GM12878 (cell line): ENCODE results near the gene ATP1A3. TPM values are rescaled to one million over a fixed set of nuclear protein-coding genes. Genes with fewer than 3 reads are reported as not detected.

Source experiments
- BHLHE40 ChIP-seq, 2 experiments: fragments of 450-650 bp in 1 of 2; IDR thresholded peaks; 2 replicates each; pipeline ENCODE4 v1.6.1; 2011 to 2017; ENCODE audit warnings: low read depth in 2 of 2, borderline replicate concordance in 1 of 2, improper control_type of control experiment in 1 of 2, low read length in 1 of 2, mild to moderate bottlenecking in 1 of 2
- BMI1 ChIP-seq: fragments of 450-650 bp; IDR thresholded peaks from 2 replicates; pipeline ENCODE4 v1.6.1; 2016; ENCODE audit warnings: mild to moderate bottlenecking, moderate library complexity, borderline replicate concordance
- CBFB ChIP-seq: IDR thresholded peaks from 2 replicates; pipeline ENCODE4 v1.6.1; 2016; ENCODE audit warnings: antibody characterized with exemption, low read depth
- CREB1 ChIP-seq: IDR thresholded peaks from 2 replicates; pipeline ENCODE4 v1.6.1; 2012; ENCODE audit warnings: low read depth, mild to moderate bottlenecking, inconsistent platforms
- DPF2 ChIP-seq: fragments of 450-650 bp; IDR thresholded peaks from 2 replicates; pipeline ENCODE4 v1.6.1; 2017; ENCODE audit warnings: mild to moderate bottlenecking
- EED ChIP-seq: sonication (generic); IDR thresholded peaks from 2 replicates; pipeline ENCODE4 v1.6.1; 2016; ENCODE audit warnings: antibody characterized with exemption, low read depth
- FOS ChIP-seq: IDR thresholded peaks from 3 replicates; pipeline ENCODE4 v1.6.1; 2011; ENCODE audit warnings: borderline replicate concordance; ENCODE audit not compliant: insufficient read length; ENCODE audit errors: extremely low read depth
- FOXM1 ChIP-seq: IDR thresholded peaks from 2 replicates; pipeline ENCODE4 v1.6.1; 2012; ENCODE audit warnings: low read depth, mild to moderate bottlenecking, inconsistent platforms, low read length, moderate library complexity
- GATAD2B ChIP-seq: fragments of 450-650 bp; conservative IDR thresholded peaks from 2 replicates; pipeline ENCODE4 v1.6.1; 2017; ENCODE audit warnings: low read depth, mild to moderate bottlenecking, moderate library complexity
- HDAC6 ChIP-seq: fragments of 200-600 bp; sonication (generic); IDR thresholded peaks from one replicate; pipeline ENCODE4 v1.8.0; 2017; ENCODE audit warnings: antibody characterized with exemption; ENCODE audit not compliant: unreplicated experiment
- IKZF1 ChIP-seq: fragments of 450-650 bp; conservative IDR thresholded peaks from 2 replicates; pipeline ENCODE4 v1.6.1; 2017; ENCODE audit warnings: antibody characterized with exemption, mild to moderate bottlenecking
- IRF4 ChIP-seq: IDR thresholded peaks from 2 replicates; pipeline ENCODE4 v1.6.1; 2011; ENCODE audit warnings: low read depth, low read length
- MEF2B ChIP-seq: fragments of 450-650 bp; IDR thresholded peaks from 2 replicates; pipeline ENCODE4 v1.6.1; 2018; ENCODE audit warnings: mild to moderate bottlenecking, moderate library complexity; ENCODE audit not compliant: partially characterized antibody, poor library complexity, severe bottlenecking
- MXI1 ChIP-seq: fragments of 150-350 bp; IDR thresholded peaks from 2 replicates; pipeline ENCODE4 v1.6.1; 2011; ENCODE audit warnings: low read depth, mild to moderate bottlenecking, inconsistent platforms, low read length, improper control_type of control experiment
- PAX8 ChIP-seq: fragments of 450-650 bp; IDR thresholded peaks from 2 replicates; pipeline ENCODE4 v1.6.1; 2017; ENCODE audit warnings: mild to moderate bottlenecking, moderate library complexity
- POLR2A ChIP-seq: IDR thresholded peaks from 2 replicates; pipeline ENCODE4 v1.6.1; 2011; ENCODE audit warnings: low read depth, mild to moderate bottlenecking, low read length
- RAD21 ChIP-seq: IDR thresholded peaks from 2 replicates; pipeline ENCODE4 v1.6.1; 2011; ENCODE audit warnings: mild to moderate bottlenecking, low read depth, low read length, moderate library complexity; ENCODE audit not compliant: insufficient read depth
- RUNX3 ChIP-seq: IDR thresholded peaks from 2 replicates; pipeline ENCODE4 v1.6.1; 2012; ENCODE audit warnings: low read length, inconsistent platforms
- SIX5 ChIP-seq: IDR thresholded peaks from 2 replicates; pipeline ENCODE4 v1.6.1; 2011; ENCODE audit warnings: mild to moderate bottlenecking, low read depth, low read length, moderate library complexity; ENCODE audit not compliant: severe bottlenecking
- SMC3 ChIP-seq: IDR thresholded peaks from 2 replicates; pipeline ENCODE4 v1.6.1; 2011; ENCODE audit warnings: low read length, improper control_type of control experiment, borderline replicate concordance
- TAF1 ChIP-seq: IDR thresholded peaks from 2 replicates; pipeline ENCODE4 v1.6.1; 2011; ENCODE audit warnings: mild to moderate bottlenecking, low read depth, low read length, borderline replicate concordance
- TCF12 ChIP-seq: IDR thresholded peaks from 2 replicates; pipeline ENCODE4 v1.6.1; 2011; ENCODE audit warnings: low read depth, mild to moderate bottlenecking, low read length
- YY1 ChIP-seq: IDR thresholded peaks from 2 replicates; pipeline ENCODE4 v1.6.1; 2011; ENCODE audit warnings: low read depth, mild to moderate bottlenecking, low read length
- polyA plus RNA-seq, 11 experiments: library from polyadenylated mRNA; depleted of rRNA in 4 of 11; unstranded in 6 of 11; stranded (reverse) in 5 of 11; fragments of >200 nt; fragmentation: Nextera tagmentation in 4 of 11; fragmentation: Illumina TruSeq in 1 of 11; extraction: Ambion mirVana in 4 of 11; extraction: Trizol in 1 of 11; gene quantifications; 1 replicate in 1 of 11; 2 replicates in 10 of 11; pipeline versions ENCODE4 v1.2.1 to v1.2.3, GENCODE V29; 2011 to 2016; ENCODE audit warnings: inconsistent platforms in 2 of 11, missing spikeins in 2 of 11, low read depth in 1 of 11
- total RNA-seq, 4 experiments: library from RNA; depleted of rRNA in 3 of 4; stranded (reverse); fragments of >200 nt in 3 of 4; fragmentation: Illumina TruSeq in 1 of 4; extraction: Trizol in 1 of 4; gene quantifications; 2 replicates each; pipeline versions ENCODE4 v1.2.1 to v1.2.3, GENCODE V29; 2013 to 2021
- TF ChIP-seq, protein P1 (sequence below): fragments of 450-650 bp; IDR thresholded peaks from 2 replicates; pipeline ENCODE4 v1.6.1; 2017; ENCODE audit warnings: mild to moderate bottlenecking, moderate library complexity
- TF ChIP-seq, protein P2 (sequence below): IDR thresholded peaks from 2 replicates; pipeline ENCODE4 v1.6.1; 2012; ENCODE audit warnings: low read depth, low read length, improper control_type of control experiment
- TF ChIP-seq, protein P3 (sequence below): fragments of 450-650 bp; IDR thresholded peaks from 2 replicates; pipeline ENCODE4 v1.6.1; 2016; ENCODE audit warnings: mild to moderate bottlenecking

ATP1A3 gene
- total and polyA plus RNA-seq, 10 of the 15 experiments (the other 5 are each of a cell fraction or from before 2014, with no cell fraction given), result 0.17 to 0.86 (median 0.32) TPM; not detected in 2

DNA sequence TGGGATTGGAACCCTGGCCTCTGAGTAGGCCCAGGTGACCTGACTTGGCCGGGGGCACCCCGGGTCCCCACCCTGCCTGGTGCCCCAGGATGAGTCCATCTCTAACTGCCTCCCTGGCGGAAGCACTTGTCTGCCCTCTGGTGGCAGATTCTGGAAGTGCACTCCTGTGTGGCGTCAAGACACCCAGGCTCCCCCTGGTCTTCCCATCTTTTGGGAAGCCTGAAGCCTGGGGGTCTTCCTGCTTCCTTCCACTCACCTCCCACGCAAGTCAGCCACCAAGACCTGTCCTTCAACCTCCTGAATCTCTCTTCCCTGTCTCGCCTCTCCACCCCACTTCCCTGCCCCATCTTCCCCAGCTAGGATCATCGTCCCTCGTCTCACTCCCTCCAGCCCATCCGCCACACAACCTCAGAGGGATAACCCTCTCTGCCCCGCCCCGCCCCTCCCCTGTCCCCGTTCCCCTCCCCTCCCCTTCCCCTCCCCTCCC lies 42.3 kb downstream of the ATP1A3 start (continued):
- TF ChIP-seq POLR2A (no peak), RUNX3 (no peak), GATAD2B (no peak), CREB1 (no peak), RAD21 (peak; percentile 97), SMC3 (peak; percentile 95), EED (peak; percentile 59; the same call in 1 of the 2 replicates), CBFB (no peak), TAF1 (no peak), BHLHE40 (IDR thresholded peaks at IDR 0.05; ENCODE audit: borderline replicate concordance in 1 of 2, low read depth in 2 of 2, low read length in 1 of 2) (0 out of 4 replicates have a peak, but pooled peaks have one; percentile 8 to 11), IKZF1 (peak; percentile 46), YY1 (peak; percentile 73; the same call in 1 of the 2 replicates), TCF12 (no peak), PAX8 (no peak), DPF2 (no peak), MXI1 (no peak), FOXM1 (no peak), SIX5 (no peak), IRF4 (no peak), MEF2B (peak; percentile 9), HDAC6 (no peak), BMI1 (no peak), FOS (no peak)
- TF ChIP-seq, protein P1, sequence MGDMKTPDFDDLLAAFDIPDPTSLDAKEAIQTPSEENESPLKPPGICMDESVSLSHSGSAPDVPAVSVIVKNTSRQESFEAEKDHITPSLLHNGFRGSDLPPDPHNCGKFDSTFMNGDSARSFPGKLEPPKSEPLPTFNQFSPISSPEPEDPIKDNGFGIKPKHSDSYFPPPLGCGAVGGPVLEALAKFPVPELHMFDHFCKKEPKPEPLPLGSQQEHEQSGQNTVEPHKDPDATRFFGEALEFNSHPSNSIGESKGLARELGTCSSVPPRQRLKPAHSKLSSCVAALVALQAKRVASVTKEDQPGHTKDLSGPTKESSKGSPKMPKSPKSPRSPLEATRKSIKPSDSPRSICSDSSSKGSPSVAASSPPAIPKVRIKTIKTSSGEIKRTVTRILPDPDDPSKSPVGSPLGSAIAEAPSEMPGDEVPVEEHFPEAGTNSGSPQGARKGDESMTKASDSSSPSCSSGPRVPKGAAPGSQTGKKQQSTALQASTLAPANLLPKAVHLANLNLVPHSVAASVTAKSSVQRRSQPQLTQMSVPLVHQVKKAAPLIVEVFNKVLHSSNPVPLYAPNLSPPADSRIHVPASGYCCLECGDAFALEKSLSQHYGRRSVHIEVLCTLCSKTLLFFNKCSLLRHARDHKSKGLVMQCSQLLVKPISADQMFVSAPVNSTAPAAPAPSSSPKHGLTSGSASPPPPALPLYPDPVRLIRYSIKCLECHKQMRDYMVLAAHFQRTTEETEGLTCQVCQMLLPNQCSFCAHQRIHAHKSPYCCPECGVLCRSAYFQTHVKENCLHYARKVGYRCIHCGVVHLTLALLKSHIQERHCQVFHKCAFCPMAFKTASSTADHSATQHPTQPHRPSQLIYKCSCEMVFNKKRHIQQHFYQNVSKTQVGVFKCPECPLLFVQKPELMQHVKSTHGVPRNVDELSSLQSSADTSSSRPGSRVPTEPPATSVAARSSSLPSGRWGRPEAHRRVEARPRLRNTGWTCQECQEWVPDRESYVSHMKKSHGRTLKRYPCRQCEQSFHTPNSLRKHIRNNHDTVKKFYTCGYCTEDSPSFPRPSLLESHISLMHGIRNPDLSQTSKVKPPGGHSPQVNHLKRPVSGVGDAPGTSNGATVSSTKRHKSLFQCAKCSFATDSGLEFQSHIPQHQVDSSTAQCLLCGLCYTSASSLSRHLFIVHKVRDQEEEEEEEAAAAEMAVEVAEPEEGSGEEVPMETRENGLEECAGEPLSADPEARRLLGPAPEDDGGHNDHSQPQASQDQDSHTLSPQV, result no peak
- TF ChIP-seq, protein P2, sequence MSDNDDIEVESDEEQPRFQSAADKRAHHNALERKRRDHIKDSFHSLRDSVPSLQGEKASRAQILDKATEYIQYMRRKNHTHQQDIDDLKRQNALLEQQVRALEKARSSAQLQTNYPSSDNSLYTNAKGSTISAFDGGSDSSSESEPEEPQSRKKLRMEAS, result no peak
- TF ChIP-seq, protein P3, sequence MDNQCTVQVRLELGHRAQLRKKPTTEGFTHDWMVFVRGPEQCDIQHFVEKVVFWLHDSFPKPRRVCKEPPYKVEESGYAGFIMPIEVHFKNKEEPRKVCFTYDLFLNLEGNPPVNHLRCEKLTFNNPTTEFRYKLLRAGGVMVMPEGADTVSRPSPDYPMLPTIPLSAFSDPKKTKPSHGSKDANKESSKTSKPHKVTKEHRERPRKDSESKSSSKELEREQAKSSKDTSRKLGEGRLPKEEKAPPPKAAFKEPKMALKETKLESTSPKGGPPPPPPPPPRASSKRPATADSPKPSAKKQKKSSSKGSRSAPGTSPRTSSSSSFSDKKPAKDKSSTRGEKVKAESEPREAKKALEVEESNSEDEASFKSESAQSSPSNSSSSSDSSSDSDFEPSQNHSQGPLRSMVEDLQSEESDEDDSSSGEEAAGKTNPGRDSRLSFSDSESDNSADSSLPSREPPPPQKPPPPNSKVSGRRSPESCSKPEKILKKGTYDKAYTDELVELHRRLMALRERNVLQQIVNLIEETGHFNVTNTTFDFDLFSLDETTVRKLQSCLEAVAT, result peak; percentile 58
